IMR-90 (cell line): Measurements from ENCODE around the gene ROR2. TPM values are rescaled to one million over a fixed set of nuclear protein-coding genes. Genes with fewer than 3 reads are reported as not detected.

Experiments used
- ATAC-seq: fragments of 200-7000 bp; cut with Tn5 transposase; 2 replicates; pipeline ENCODE4 v1.9.1; 2020; ENCODE audit warnings: low read depth, mild to moderate bottlenecking, moderate library complexity
- BruUV-seq: library from RNA; stranded (reverse); fragments of 400-500 nt; replicated peaks from 2 replicates; lab custom pipeline; 2021; lab: Mats Ljungman, UMichigan
- CTCF ChIA-PET: fragments of 300-600 bp; formaldehyde crosslinking; extraction: SDS; loops from one replicate; lab custom pipeline; 2021; ENCODE audit warnings: antibody characterized with exemption; lab: Yijun Ruan, JAX
- POLR2A ChIA-PET: fragments of 300-600 bp; sonication (Branson Sonifier 250); formaldehyde crosslinking; loops from one replicate; lab custom pipeline; 2022; ENCODE audit warnings: antibody characterized with exemption; ENCODE audit not compliant: unreplicated experiment; lab: Charles Lee
- DNase-seq: peaks from one replicate; pipeline ENCODE4 v3.0.0; 2013
- H2AFZ ChIP-seq: replicated peaks from 2 replicates; pipeline ENCODE3; 2013; ENCODE audit warnings: low read length, mild to moderate bottlenecking; ENCODE audit not compliant: poor library complexity
- H2AK5ac ChIP-seq: 2 replicates; pipeline ENCODE4 v1.6.1; 2013; ENCODE audit warnings: low read depth, low read length, inconsistent platforms
- H2AK9ac ChIP-seq: replicated peaks from 2 replicates; pipeline ENCODE3; 2013; ENCODE audit warnings: mild to moderate bottlenecking, low read depth, low read length, moderate library complexity; ENCODE audit not compliant: poor library complexity
- H2BK120ac ChIP-seq: 2 replicates; pipeline ENCODE4 v1.6.1; 2013; ENCODE audit warnings: low read depth, low read length, inconsistent platforms
- H2BK15ac ChIP-seq: 3 replicates; pipeline ENCODE4 v1.6.1; 2013; ENCODE audit warnings: low read depth, low read length, inconsistent platforms
- H2BK20ac ChIP-seq: 2 replicates; pipeline ENCODE4 v1.6.1; 2013; ENCODE audit warnings: low read depth, mild to moderate bottlenecking, inconsistent platforms, low read length, moderate library complexity
- H2BK5ac ChIP-seq: 2 replicates; pipeline ENCODE4 v1.6.1; 2013; ENCODE audit warnings: mild to moderate bottlenecking, low read depth, low read length, inconsistent platforms; ENCODE audit not compliant: poor library complexity, severe bottlenecking
- H3K14ac ChIP-seq: replicated peaks from 2 replicates; pipeline ENCODE4 v1.6.1; 2013; ENCODE audit warnings: low read depth, low read length, inconsistent platforms
- H3K18ac ChIP-seq: 2 replicates; pipeline ENCODE4 v1.6.1; 2013; ENCODE audit warnings: low read depth, low read length, control low read depth
- H3K23ac ChIP-seq: 2 replicates; pipeline ENCODE4 v1.6.1; 2013; ENCODE audit warnings: low read depth, low read length, inconsistent platforms
- H3K27ac ChIP-seq: 2 replicates; pipeline ENCODE4 v1.5.1; 2013; ENCODE audit warnings: mild to moderate bottlenecking, control low read depth, low read length; ENCODE audit not compliant: insufficient read depth
- H3K27me3 ChIP-seq: 2 replicates; pipeline ENCODE4 v1.6.1; 2013; ENCODE audit warnings: low read length; ENCODE audit not compliant: control insufficient read depth, insufficient read depth
- H3K36me3 ChIP-seq: 2 replicates; pipeline ENCODE4 v1.6.1; 2013; ENCODE audit warnings: low read length, mixed read lengths; ENCODE audit not compliant: control insufficient read depth, insufficient read depth
- H3K4ac ChIP-seq: 2 replicates; pipeline ENCODE4 v1.6.1; 2013; ENCODE audit warnings: low read depth, low read length, inconsistent platforms
- H3K4me1 ChIP-seq: 2 replicates; pipeline ENCODE4 v1.6.1; 2013; ENCODE audit warnings: low read length, mixed read lengths; ENCODE audit not compliant: control insufficient read depth, insufficient read depth
- H3K4me2 ChIP-seq: 2 replicates; pipeline ENCODE4 v1.6.1; 2013; ENCODE audit warnings: low read depth, mild to moderate bottlenecking, control low read depth, low read length, moderate library complexity
- H3K4me3 ChIP-seq: 2 replicates; pipeline ENCODE4 v1.5.1; 2013; ENCODE audit warnings: low read depth, mild to moderate bottlenecking, control low read depth, low read length, moderate library complexity; ENCODE audit not compliant: insufficient read depth
- H3K56ac ChIP-seq: 2 replicates; pipeline ENCODE4 v1.6.1; 2013; ENCODE audit warnings: low read length, inconsistent platforms; ENCODE audit not compliant: insufficient read depth; ENCODE audit errors: extremely low read depth
- H3K79me1 ChIP-seq, 2 experiments: 2 replicates each; pipeline ENCODE4 v1.6.1; 2013; ENCODE audit warnings: low read length in 2 of 2, inconsistent platforms in 1 of 2, low read depth in 1 of 2
- H3K9ac ChIP-seq: 2 replicates; pipeline ENCODE4 v1.6.1; 2013; ENCODE audit warnings: low read depth, low read length, control low read depth
- H3K9me1 ChIP-seq: 2 replicates; pipeline ENCODE4 v1.6.1; 2013; ENCODE audit warnings: low read length, inconsistent platforms; ENCODE audit not compliant: insufficient read depth
- H3K9me3 ChIP-seq: 2 replicates; pipeline ENCODE4 v1.6.1; 2013; ENCODE audit warnings: low read length; ENCODE audit not compliant: control insufficient read depth, insufficient read depth
- H4K20me1 ChIP-seq: 2 replicates; pipeline ENCODE4 v1.6.1; 2013; ENCODE audit warnings: low read length, inconsistent platforms; ENCODE audit not compliant: insufficient read depth
- H4K5ac ChIP-seq: 2 replicates; pipeline ENCODE4 v1.6.1; 2013; ENCODE audit warnings: mild to moderate bottlenecking, low read depth, low read length, control low read depth
- H4K8ac ChIP-seq, 2 experiments: 2 replicates each; pipeline ENCODE4 v1.6.1; 2013; ENCODE audit warnings: low read depth in 2 of 2, low read length in 2 of 2, control low read depth in 1 of 2, inconsistent platforms in 1 of 2
- H4K91ac ChIP-seq: 2 replicates; pipeline ENCODE4 v1.6.1; 2013; ENCODE audit warnings: low read depth, low read length, inconsistent platforms; ENCODE audit not compliant: insufficient read depth
- BHLHE40 ChIP-seq: fragments of 150-350 bp; IDR thresholded peaks from 2 replicates; pipeline ENCODE4 v1.6.1; 2016; ENCODE audit warnings: mild to moderate bottlenecking, low read depth, low read length
- CEBPB ChIP-seq: IDR thresholded peaks from 2 replicates; pipeline ENCODE4 v1.6.1; 2012; ENCODE audit warnings: low read depth, low read length, improper control_type of control experiment
- CHD1 ChIP-seq: IDR thresholded peaks from 2 replicates; pipeline ENCODE4 v1.6.1; 2012; ENCODE audit warnings: low read depth, low read length, improper control_type of control experiment
- ELK1 ChIP-seq: fragments of 150-350 bp; IDR thresholded peaks from 2 replicates; pipeline ENCODE4 v1.6.1; 2016; ENCODE audit warnings: low read depth, mild to moderate bottlenecking, low read length, moderate library complexity, borderline replicate concordance
- FOS ChIP-seq: fragments of 150-350 bp; IDR thresholded peaks from 2 replicates; pipeline ENCODE4 v1.6.1; 2016; ENCODE audit warnings: low read depth, low read length
- MAFK ChIP-seq: IDR thresholded peaks from 2 replicates; pipeline ENCODE4 v1.6.1; 2012; ENCODE audit warnings: low read depth, low read length, improper control_type of control experiment
- MAZ ChIP-seq: IDR thresholded peaks from 2 replicates; pipeline ENCODE4 v1.6.1; 2012; ENCODE audit warnings: low read depth, mild to moderate bottlenecking, low read length, improper control_type of control experiment, moderate library complexity, borderline replicate concordance
- NFE2L2 ChIP-seq: fragments of 150-350 bp; IDR thresholded peaks from 2 replicates; pipeline ENCODE4 v1.6.1; 2016; ENCODE audit warnings: low read depth, mild to moderate bottlenecking, low read length
- POLR2A ChIP-seq: IDR thresholded peaks from 2 replicates; pipeline ENCODE4 v1.6.1; 2012; ENCODE audit warnings: mild to moderate bottlenecking, low read depth, low read length
- RAD21 ChIP-seq: IDR thresholded peaks from 2 replicates; pipeline ENCODE4 v1.6.1; 2012; ENCODE audit warnings: low read length, improper control_type of control experiment
- RCOR1 ChIP-seq: IDR thresholded peaks from 2 replicates; pipeline ENCODE4 v1.6.1; 2012; ENCODE audit warnings: mild to moderate bottlenecking, low read length, improper control_type of control experiment; ENCODE audit not compliant: insufficient replicate concordance
- SMC3 ChIP-seq: fragments of 150-350 bp; IDR thresholded peaks from 2 replicates; pipeline ENCODE4 v1.6.1; 2016; ENCODE audit warnings: low read depth, mild to moderate bottlenecking, antibody characterized with exemption, low read length, moderate library complexity
- WGBS, 2 experiments: methylation state at CpG; one replicate each; pipeline versions ENCODE4 v1.1.5 to v1.1.7; 2013; ENCODE audit warnings: missing lambda C conversion rate in 2 of 2; ENCODE audit not compliant: insufficient read length in 1 of 2; ENCODE audit errors: extremely low coverage in 2 of 2; 5-methylcytosine and 5-hydroxymethylcytosine counted together
- dilution Hi-C: fragments of 300-500 bp; cut with HindIII; formaldehyde crosslinking; loops from one replicate; pipeline ENCODE4 v1.14.3; 2018; ENCODE audit warnings: low sequenced_read_pairs; ENCODE audit not compliant: unreplicated experiment
- in situ Hi-C: fragments of 300-500 bp; cut with MboI; formaldehyde crosslinking; loops from 3 replicates; pipeline ENCODE4 v1.14.3; 2019; ENCODE audit warnings: low sequenced_read_pairs, inconsistent platforms, mixed read lengths
- intact Hi-C: fragments of 100-400 bp; cut with micrococcal nuclease; formaldehyde crosslinking; loops from 2 replicates; pipeline ENCODE4 v1.10.0; 2022
- polyA plus RNA-seq, 3 experiments: library from polyadenylated mRNA; depleted of rRNA; stranded (reverse); fragments of >200 nt; gene quantifications; 2 replicates each; pipeline ENCODE4 v1.2.3, GENCODE V29; 2012; ENCODE audit warnings: low replicate concordance in 1 of 3
- total RNA-seq: library from RNA; depleted of rRNA; stranded (reverse); fragments of >200 nt; gene quantifications from 2 replicates; pipeline ENCODE4 v1.2.3, GENCODE V29; 2012

ROR2 gene
- total and polyA plus RNA-seq, 2 of the 4 experiments (the other 2 are of a cell fraction), result 2.3 to 4.8 TPM

- Histone ChIP-seq H3K79me1 (no peaks in the 10 kb centered on the region), H3K27ac (no peak overlapping the region), H2BK120ac (no peak overlapping the region), H3K4me3 (no peak overlapping the region), H3K4me2 (no peak overlapping the region), H3K27me3 (no peaks in the 10 kb centered on the region), H2AK5ac (no peak overlapping the region), H4K91ac (no peak overlapping the region), H2AFZ (no peak overlapping the region), H3K23ac (no peak overlapping the region), H3K9ac (no peak overlapping the region), H3K9me3 (no peaks in the 10 kb centered on the region), H4K20me1 (no peaks in the 10 kb centered on the region), H3K14ac (no peak overlapping the region), H2BK5ac (no peak overlapping the region), H3K9me1 (peaks cover 3% of the 10 kb centered on the region; the same call in 1 of the 2 replicates), H4K5ac (no peak overlapping the region), H3K4me1 (peaks cover 5% of the 10 kb centered on the region; the same call in 1 of the 2 replicates), H3K4ac (no peak overlapping the region), H3K36me3 (peaks cover 58% of the 10 kb centered on the region), H3K18ac (no peak overlapping the region), H2BK15ac (no peak overlapping the region), H2BK20ac (no peak overlapping the region), H4K8ac (no peak overlapping the region), H2AK9ac (no peak overlapping the region), H3K56ac (no peak overlapping the region)
- intact Hi-C loops (loop anchor here (1.0 to 2.0 kb wide), 3 partner anchors 305 to 811 kb away; no protein-coding TSS in a partner anchor), dilution Hi-C loops (no loop called here), in situ Hi-C loops (no loop called here)
- 93% methylated on average over 6 of the region's 19 CpGs; no CpG with 5 or more reads in 1 of the 2 experiments for WGBS, 2 experiments
- BruUV-seq, result no TSS peak
- POLR2A ChIA-PET, result interaction anchor here (0.6 kb wide), 1 partner anchor 299 kb away, joined by 5 read pairs; no protein-coding TSS in a partner anchor
- TF ChIP-seq SMC3, result no peak
- no peak for TF ChIP-seq CEBPB
- no peak for TF ChIP-seq CHD1
- no peak for TF ChIP-seq POLR2A
- TF ChIP-seq ELK1, result no peak
- no peak for TF ChIP-seq MAFK
- TF ChIP-seq RCOR1, result no peak
- TF ChIP-seq RAD21, result no peak
- no peak for TF ChIP-seq BHLHE40
- no peak for TF ChIP-seq FOS
- no peak for TF ChIP-seq MAZ
- TF ChIP-seq NFE2L2, result no peak
- CTCF ChIA-PET, result interaction anchor here (0.6 to 0.8 kb wide), 17 partner anchors 7 to 1763 kb away, joined by 3 to 9 read pairs (median 3); no protein-coding TSS in a partner anchor
- ATAC-seq, result no peak
- no peak for DNase-seq
Measured at GRCh38 chr9:91726406-91727100, 223.5 kb downstream of the ROR2 start.
